Cardiac muscle cell (in vitro differentiated cells and primary cell): ENCODE data around the gene MEX3A. TPM values are rescaled to one million over a fixed set of nuclear protein-coding genes. Genes with fewer than 3 reads are reported as not detected.

Experiments used
- DNase-seq, 2 donors: peaks; one replicate each; pipeline versions ENCODE4 v3.0.0 to v3.0.0-alpha.2; 2010 to 2017; ENCODE audit warnings: low read depth in 1 of 2, low spot score in 1 of 2
- H3K27ac ChIP-seq: fragments of 200-600 bp; sonication (generic); 2 replicates; pipeline ENCODE4 v1.5.1; 2016
- H3K27me3 ChIP-seq: fragments of 200-600 bp; sonication (generic); 2 replicates; pipeline ENCODE4 v1.6.0; 2016; ENCODE audit warnings: control low read depth
- H3K36me3 ChIP-seq: fragments of 200-600 bp; sonication (generic); 2 replicates; pipeline ENCODE4 v1.5.1; 2016; ENCODE audit warnings: control low read depth
- H3K4me1 ChIP-seq: fragments of 200-600 bp; sonication (generic); 2 replicates; pipeline ENCODE4 v1.8.1; 2017; ENCODE audit warnings: low read depth, mild to moderate bottlenecking, mixed run types
- H3K4me3 ChIP-seq: fragments of 200-600 bp; sonication (generic); 2 replicates; pipeline ENCODE4 v1.5.1; 2016; ENCODE audit warnings: mild to moderate bottlenecking
- H3K9me3 ChIP-seq: fragments of 200-600 bp; sonication (generic); 2 replicates; pipeline ENCODE4 v1.5.1; 2017; ENCODE audit warnings: low read depth, mild to moderate bottlenecking, control low read depth
- polyA plus RNA-seq: library from polyadenylated mRNA; unstranded; fragments of >200 nt; fragmentation: Nextera tagmentation; extraction: Ambion mirVana; gene quantifications from 2 replicates; pipeline ENCODE4 v1.2.1, GENCODE V29; 2016
- total RNA-seq: library from RNA; depleted of rRNA; stranded (reverse); fragments of >200 nt; gene quantifications from 2 replicates; pipeline ENCODE4 v1.2.3, GENCODE V29; 2016
- TF ChIP-seq, protein P1 (sequence below): IDR thresholded peaks from 2 replicates; pipeline ENCODE4 v1.5.1; 2012; ENCODE audit warnings: low read depth, mild to moderate bottlenecking, low read length

The MEX3A gene
- total and polyA plus RNA-seq, 2 experiments from 2014 or later = 17.2 to 58.6 TPM

DNA sequence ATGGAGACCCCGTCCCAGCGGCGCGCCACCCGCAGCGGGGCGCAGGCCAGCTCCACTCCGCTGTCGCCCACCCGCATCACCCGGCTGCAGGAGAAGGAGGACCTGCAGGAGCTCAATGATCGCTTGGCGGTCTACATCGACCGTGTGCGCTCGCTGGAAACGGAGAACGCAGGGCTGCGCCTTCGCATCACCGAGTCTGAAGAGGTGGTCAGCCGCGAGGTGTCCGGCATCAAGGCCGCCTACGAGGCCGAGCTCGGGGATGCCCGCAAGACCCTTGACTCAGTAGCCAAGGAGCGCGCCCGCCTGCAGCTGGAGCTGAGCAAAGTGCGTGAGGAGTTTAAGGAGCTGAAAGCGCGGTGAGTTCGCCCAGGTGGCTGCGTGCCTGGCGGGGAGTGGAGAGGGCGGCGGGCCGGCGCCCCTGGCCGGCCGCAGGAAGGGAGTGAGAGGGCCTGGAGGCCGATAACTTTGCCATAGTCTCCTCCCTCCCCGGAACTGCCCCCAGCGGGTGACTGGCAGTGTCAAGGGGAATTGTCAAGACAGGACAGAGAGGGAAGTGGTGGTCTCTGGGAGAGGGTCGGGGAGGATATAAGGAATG is 32.8 kb upstream of the MEX3A start:
- Histone ChIP-seq H3K27me3 (no peaks in the 10 kb centered on the region), H3K36me3 (no peaks in the 10 kb centered on the region), H3K4me1 (peaks cover 15% of the 10 kb centered on the region), H3K4me3 (peak overlapping the region; percentile 74), H3K9me3 (no peaks in the 10 kb centered on the region), H3K27ac (peak overlapping the region; percentile 84)
- peak; percentile 50 to 58 for DNase-seq
- TF ChIP-seq, protein P1, sequence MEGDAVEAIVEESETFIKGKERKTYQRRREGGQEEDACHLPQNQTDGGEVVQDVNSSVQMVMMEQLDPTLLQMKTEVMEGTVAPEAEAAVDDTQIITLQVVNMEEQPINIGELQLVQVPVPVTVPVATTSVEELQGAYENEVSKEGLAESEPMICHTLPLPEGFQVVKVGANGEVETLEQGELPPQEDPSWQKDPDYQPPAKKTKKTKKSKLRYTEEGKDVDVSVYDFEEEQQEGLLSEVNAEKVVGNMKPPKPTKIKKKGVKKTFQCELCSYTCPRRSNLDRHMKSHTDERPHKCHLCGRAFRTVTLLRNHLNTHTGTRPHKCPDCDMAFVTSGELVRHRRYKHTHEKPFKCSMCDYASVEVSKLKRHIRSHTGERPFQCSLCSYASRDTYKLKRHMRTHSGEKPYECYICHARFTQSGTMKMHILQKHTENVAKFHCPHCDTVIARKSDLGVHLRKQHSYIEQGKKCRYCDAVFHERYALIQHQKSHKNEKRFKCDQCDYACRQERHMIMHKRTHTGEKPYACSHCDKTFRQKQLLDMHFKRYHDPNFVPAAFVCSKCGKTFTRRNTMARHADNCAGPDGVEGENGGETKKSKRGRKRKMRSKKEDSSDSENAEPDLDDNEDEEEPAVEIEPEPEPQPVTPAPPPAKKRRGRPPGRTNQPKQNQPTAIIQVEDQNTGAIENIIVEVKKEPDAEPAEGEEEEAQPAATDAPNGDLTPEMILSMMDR = no peak

DNA sequence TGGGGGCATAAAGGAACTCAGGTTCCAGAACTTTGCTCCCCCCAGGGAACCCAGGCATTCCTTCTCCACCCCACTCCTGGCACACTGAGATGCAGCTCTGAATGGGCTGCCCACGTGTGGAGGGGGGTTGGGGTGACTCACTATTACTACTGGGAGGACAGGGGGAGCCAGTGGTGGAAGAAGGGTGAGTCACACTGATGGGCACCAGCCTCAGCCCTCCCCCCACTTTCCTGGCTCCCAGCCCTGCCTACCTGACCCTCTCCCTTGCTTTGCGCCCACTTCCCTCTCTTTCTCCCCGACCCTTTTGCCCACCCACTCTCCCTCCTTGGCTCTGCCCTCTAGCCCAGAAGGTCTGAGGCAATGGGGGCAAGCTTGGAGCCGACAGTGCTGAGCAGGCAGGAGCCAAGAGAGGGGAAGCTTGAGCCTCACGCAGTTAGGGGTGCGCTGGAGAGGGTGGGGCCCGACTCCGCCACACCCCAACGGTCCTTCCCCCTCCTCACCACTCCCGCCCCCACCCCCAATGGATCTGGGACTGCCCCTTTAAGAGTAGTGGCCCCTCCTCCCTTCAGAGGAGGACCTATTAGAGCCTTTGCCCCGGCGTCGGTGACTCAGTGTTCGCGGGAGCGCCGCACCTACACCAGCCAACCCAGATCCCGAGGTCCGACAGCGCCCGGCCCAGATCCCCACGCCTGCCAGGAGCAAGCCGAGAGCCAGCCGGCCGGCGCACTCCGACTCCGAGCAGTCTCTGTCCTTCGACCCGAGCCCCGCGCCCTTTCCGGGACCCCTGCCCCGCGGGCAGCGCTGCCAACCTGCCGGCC is 32.0 kb upstream of the MEX3A start, which contains the start of gene LMNA:
LMNA (plus strand) TSS at position 611 of the 818 bp plus-strand sequence. CDS start 208 bp downstream, outside the sequence.
- H3K27me3 ChIP-seq = no peaks in the 10 kb centered on the region
- H3K4me3 ChIP-seq = peak within 1 kb of the TSS; percentile 74
- H3K36me3 ChIP-seq = no peaks in the 10 kb centered on the region
- no peaks in the 10 kb centered on the region for H3K9me3 ChIP-seq
- H3K27ac ChIP-seq = peak within 1 kb of the TSS; percentile 84
- peaks cover 13% of the 10 kb centered on the region for H3K4me1 ChIP-seq
- peak; percentile 78 to 96 for DNase-seq
- TF ChIP-seq, protein P1 = no peak

DNA sequence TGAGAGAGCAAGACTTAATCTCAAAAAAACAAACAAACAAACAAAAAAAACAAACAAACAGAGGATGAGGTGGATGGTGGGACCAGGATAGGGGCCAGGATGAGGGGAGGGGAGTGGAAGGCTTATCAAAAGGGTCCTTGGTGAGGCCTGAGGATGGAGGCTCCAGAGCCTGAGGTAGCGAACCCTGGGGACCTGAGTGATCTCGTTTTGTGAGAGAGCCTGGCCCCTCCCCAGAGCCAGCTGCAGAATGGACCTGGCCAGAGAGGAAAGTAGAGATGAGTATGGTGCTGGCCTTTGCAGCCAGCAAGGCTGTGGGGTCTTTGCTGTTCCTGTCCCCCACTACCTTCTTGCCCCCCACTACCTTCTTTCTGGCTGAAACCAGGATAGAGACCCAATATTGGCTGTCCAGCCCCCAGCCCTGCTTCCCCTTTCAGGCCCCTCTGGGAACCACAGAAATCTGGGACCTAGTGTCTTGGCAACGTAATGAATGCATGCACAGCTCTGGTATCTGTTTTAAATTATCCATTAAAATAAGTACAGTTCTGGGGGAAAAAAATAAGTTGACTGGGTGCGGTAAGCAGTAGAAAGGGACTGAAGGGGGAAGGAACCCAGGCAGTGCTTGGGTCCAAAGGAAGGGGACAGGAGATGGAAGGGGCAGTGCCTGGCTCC is 31.2 kb upstream of the MEX3A start:
- H3K27ac ChIP-seq = no peak overlapping the region
- H3K27me3 ChIP-seq = no peaks in the 10 kb centered on the region
- no peak overlapping the region for H3K4me3 ChIP-seq
- H3K4me1 ChIP-seq = peaks cover 13% of the 10 kb centered on the region
- DNase-seq = no peak
- TF ChIP-seq, protein P1 = no peak
- no peaks in the 10 kb centered on the region for H3K9me3 ChIP-seq
- no peaks in the 10 kb centered on the region for H3K36me3 ChIP-seq

DNA sequence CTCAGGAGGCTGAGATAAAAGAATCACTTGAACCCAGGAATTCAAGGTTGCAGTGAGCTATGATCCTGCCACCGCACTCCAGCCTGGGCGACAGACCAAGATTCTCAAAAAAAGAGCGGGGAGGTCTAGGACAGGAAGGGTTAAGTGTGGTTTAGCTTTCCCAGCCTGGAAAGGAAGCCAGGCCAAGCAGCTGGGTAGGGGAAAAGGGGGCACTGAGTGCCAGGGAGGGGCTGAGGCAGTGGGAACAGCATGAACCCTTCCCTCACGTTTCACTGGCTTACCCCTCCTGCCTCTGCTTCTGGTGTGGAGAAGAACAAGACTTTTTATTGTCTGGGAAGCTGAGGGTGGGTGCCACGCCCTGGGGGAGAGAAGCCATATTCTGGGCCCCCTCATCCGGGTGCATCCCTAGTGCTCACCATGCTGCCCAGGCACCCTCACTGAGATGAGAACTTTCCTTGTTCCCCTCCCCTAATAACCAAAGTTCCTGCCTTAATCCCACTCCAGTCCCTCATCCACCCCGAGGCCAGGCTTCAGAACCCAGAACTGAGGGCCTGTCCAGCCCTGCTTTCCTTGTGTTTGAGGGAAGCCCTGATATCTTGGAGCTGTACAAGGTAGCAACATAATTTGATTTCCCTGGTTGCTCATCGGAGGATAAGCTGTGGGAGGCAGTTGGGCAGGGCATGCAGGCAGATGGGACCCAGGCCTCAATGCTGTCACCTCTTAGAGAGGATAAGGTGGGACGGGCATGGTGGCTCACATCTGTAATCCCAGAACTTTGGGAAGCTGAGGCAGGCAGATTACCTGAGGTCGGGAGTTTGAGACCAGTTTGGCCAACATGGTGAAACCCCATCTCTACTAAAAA is 30.2 kb upstream of the MEX3A start:
- H3K36me3 ChIP-seq = no peaks in the 10 kb centered on the region
- H3K27me3 ChIP-seq = no peaks in the 10 kb centered on the region
- TF ChIP-seq, protein P1 = no peak
- H3K9me3 ChIP-seq = no peaks in the 10 kb centered on the region
- peaks cover 15% of the 10 kb centered on the region for H3K4me1 ChIP-seq
- no peak overlapping the region for H3K27ac ChIP-seq
- DNase-seq = no peak
- H3K4me3 ChIP-seq = no peak overlapping the region

DNA sequence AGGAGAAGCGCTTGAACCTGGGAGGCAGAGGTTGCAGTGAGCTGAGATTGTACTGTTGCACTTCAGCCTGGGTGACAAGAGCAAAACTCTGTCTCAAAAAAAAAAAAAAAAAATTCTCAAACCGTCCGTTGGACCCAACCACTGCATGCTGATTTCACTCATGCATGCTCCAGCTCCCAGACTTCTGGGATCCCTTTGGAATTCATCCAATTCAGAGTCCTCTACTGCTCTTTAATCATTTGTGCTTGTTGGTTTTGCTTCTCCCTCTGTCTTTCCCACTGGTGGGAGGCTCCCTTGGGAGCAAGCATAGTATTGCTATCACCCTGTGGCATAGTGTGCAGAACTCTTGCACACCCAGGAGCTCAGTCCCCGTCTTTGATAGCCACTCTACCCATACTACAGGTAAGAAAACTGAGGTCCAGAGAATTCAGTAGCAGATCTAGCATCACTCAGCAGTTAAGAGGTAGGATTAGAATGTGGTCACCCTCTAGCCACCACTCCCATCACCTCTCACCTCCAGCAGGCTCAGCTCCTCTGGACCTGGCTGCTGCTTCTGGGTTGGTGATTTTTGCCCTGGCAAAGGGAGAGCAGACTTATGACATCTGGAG is 29.2 kb upstream of the MEX3A start:
- H3K27ac ChIP-seq = no peak overlapping the region
- DNase-seq = peak in 1 of 2 donors; percentile 68
- TF ChIP-seq, protein P1 = no peak
- H3K36me3 ChIP-seq = no peaks in the 10 kb centered on the region
- no peaks in the 10 kb centered on the region for H3K27me3 ChIP-seq
- H3K9me3 ChIP-seq = no peaks in the 10 kb centered on the region
- peaks cover 23% of the 10 kb centered on the region for H3K4me1 ChIP-seq
- no peak overlapping the region for H3K4me3 ChIP-seq
